ENCODE data around the gene SEC14L2. TPM values are rescaled to one million over a fixed set of nuclear protein-coding genes. Genes with fewer than 3 reads are reported as not detected.

Gene SEC14L2
- polyA plus RNA-seq, 2 donors: 27.2 to 29.1 TPM

DNA sequence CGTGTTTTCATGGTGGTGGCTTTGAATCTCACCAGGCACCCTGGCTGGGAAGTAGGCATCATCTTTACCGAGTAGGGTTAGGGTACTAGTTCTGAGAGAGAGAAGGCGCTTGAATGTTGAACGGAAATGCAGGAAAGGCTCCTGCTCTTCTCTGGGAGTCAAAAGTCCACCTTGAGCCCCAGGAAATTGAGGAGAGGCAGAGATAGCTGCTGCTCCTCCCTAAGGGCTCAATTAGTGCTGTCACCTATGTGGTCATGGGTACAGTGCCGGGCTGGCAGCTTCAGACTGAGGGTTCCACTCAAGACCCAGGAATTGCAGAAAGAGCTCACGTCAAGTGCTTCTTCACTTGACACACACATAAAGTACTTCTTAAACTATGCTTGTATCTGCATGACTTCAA, 38.3 kb upstream of the SEC14L2 start:
- no peaks in the 10 kb centered on the region for H3K27me3 ChIP-seq (ENCODE audit: control insufficient read depth in 1 of 2, insufficient read depth in 2 of 2, low read length in 2 of 2)
- H3K4me1 ChIP-seq (ENCODE audit: control insufficient read depth in 2 of 2, insufficient read depth in 2 of 2, low read length in 1 of 2): peaks cover 0 to 9% of the 10 kb centered on the region in 2 donors
- peaks cover 0 to 2% of the 10 kb centered on the region in 2 donors for H3K36me3 ChIP-seq (ENCODE audit: control insufficient read depth in 2 of 2, insufficient read depth in 2 of 2, low read length in 1 of 2)
- no peak overlapping the region for H3K4me3 ChIP-seq (ENCODE audit: low read depth in 1 of 2, low read length in 2 of 2)
- no peak overlapping the region for H3K27ac ChIP-seq (ENCODE audit: low read depth in 2 of 2, low read length in 1 of 2)
- 91% methylated on average over 6 of the region's 6 CpGs for WGBS, 2 donors
- no peaks in the 10 kb centered on the region for H3K9me3 ChIP-seq (ENCODE audit: control insufficient read depth in 2 of 2, insufficient read depth in 1 of 2, low read depth in 1 of 2, low read length in 1 of 2)

DNA sequence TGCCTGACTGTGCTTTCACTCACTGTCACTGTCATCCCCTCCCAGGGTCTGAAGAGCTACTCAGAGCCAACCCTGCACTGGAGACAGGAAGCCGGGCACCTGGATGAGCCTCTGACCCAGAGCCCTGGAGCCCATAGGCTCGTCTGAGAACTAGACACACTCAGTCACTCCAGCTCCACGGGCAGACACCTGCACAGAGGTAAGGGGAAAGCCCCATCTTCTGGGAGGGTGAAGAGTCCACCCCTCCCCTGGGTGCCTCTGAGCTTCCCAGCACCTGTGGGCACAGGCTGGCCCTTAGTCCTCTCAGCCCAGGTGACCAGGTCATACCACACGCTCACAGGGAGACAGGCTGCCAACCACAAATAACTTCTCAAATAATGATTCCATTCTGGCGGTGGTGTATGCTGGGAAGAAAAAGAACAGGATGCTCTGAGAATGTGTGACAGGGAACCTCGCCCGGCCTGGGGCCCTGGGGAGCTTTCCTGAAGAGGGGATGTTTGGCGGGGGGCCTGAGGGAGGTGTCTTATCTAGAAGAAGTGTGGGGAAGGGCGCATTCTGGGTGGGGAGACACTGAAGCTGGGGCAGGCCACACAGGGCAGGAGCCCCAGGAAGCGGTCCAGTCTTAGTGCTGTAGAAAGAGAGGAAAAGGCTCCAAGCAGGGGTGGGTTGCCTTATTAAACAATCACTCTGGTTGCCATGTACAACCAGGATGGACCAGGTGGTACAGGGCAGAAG, 34.7 kb upstream of the SEC14L2 start:
- Histone ChIP-seq H3K9me3 (ENCODE audit: control insufficient read depth in 2 of 2, insufficient read depth in 1 of 2, low read depth in 1 of 2, low read length in 1 of 2) (no peaks in the 10 kb centered on the region), H3K36me3 (ENCODE audit: control insufficient read depth in 2 of 2, insufficient read depth in 2 of 2, low read length in 1 of 2) (peaks cover 0 to 4% of the 10 kb centered on the region in 2 donors), H3K27ac (ENCODE audit: low read depth in 2 of 2, low read length in 1 of 2) (no peak overlapping the region), H3K27me3 (ENCODE audit: control insufficient read depth in 1 of 2, insufficient read depth in 2 of 2, low read length in 2 of 2) (no peaks in the 10 kb centered on the region), H3K4me3 (ENCODE audit: low read depth in 1 of 2, low read length in 2 of 2) (no peak overlapping the region), H3K4me1 (ENCODE audit: control insufficient read depth in 2 of 2, insufficient read depth in 2 of 2, low read length in 1 of 2) (no peaks in the 10 kb centered on the region)
- WGBS, 2 donors: 88 to 90% methylated on average over 10 of the region's 10 CpGs

DNA sequence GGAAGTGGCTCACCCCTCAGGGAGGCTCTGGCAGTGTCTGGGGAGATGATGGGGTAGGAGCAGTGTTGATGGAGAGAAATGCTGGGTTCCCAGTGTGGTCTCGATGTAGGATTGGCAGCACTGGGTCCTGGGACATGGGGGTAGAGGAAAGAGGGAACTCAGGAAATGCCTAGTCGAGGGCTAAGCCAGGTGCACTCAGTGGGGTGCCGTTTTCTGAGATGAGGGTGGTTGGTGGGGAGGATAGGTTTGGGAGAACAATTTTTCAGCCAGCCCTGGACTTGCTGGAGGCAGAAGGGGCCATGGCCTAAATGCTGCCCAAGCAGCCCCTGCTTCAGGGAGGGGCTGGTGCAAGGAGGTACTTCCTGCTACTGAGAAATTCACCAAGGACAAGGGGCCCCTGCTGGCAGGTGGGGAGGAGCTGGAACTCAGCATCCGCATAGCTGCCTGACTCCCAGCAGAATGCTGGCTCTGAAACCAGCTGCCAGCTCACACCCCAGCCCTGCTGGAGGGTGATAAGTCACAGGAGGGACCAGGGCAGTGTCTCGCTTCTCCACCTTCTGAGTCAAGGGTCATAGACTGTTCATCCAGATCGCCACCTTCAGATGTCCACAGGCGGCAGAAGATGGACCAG, 34.1 kb upstream of the SEC14L2 start:
- Histone ChIP-seq H3K36me3 (ENCODE audit: control insufficient read depth in 2 of 2, insufficient read depth in 2 of 2, low read length in 1 of 2) (peaks cover 0 to 4% of the 10 kb centered on the region in 2 donors), H3K4me3 (ENCODE audit: low read depth in 1 of 2, low read length in 2 of 2) (no peak overlapping the region), H3K27ac (ENCODE audit: low read depth in 2 of 2, low read length in 1 of 2) (no peak overlapping the region), H3K9me3 (ENCODE audit: control insufficient read depth in 2 of 2, insufficient read depth in 1 of 2, low read depth in 1 of 2, low read length in 1 of 2) (no peaks in the 10 kb centered on the region), H3K27me3 (ENCODE audit: control insufficient read depth in 1 of 2, insufficient read depth in 2 of 2, low read length in 2 of 2) (no peaks in the 10 kb centered on the region), H3K4me1 (ENCODE audit: control insufficient read depth in 2 of 2, insufficient read depth in 2 of 2, low read length in 1 of 2) (no peaks in the 10 kb centered on the region)
- WGBS, 2 donors: 78 to 85% methylated on average over 7 of the region's 7 CpGs

DNA sequence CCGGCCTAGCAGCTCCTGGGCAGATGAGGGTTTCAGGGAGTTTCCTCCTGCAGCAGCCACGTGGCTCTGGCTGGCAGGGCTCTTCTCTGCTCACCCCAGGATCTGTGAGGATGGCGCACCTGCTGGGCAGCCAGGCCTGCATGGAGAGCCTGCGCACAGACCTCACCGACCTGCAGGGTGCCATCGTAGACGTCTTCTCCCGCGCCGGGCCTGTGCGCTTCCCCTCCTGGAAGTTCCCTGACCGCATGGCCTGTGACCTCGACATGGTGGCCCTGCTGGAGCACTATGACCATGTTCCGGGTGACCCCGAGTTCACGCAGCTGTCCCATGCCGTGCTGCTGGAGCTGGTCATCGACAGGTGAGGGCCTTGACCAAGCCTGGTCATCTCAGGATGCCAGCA, 30.9 kb upstream of the SEC14L2 start:
- Histone ChIP-seq H3K4me3 (ENCODE audit: low read depth in 1 of 2, low read length in 2 of 2) (no peak overlapping the region), H3K36me3 (ENCODE audit: control insufficient read depth in 2 of 2, insufficient read depth in 2 of 2, low read length in 1 of 2) (peaks cover 0 to 6% of the 10 kb centered on the region in 2 donors), H3K27me3 (ENCODE audit: control insufficient read depth in 1 of 2, insufficient read depth in 2 of 2, low read length in 2 of 2) (no peaks in the 10 kb centered on the region), H3K27ac (ENCODE audit: low read depth in 2 of 2, low read length in 1 of 2) (no peak overlapping the region), H3K4me1 (ENCODE audit: control insufficient read depth in 2 of 2, insufficient read depth in 2 of 2, low read length in 1 of 2) (no peaks in the 10 kb centered on the region), H3K9me3 (ENCODE audit: control insufficient read depth in 2 of 2, insufficient read depth in 1 of 2, low read depth in 1 of 2, low read length in 1 of 2) (no peaks in the 10 kb centered on the region)
- WGBS, 2 donors: 94 to 95% methylated on average over 18 of the region's 18 CpGs

DNA sequence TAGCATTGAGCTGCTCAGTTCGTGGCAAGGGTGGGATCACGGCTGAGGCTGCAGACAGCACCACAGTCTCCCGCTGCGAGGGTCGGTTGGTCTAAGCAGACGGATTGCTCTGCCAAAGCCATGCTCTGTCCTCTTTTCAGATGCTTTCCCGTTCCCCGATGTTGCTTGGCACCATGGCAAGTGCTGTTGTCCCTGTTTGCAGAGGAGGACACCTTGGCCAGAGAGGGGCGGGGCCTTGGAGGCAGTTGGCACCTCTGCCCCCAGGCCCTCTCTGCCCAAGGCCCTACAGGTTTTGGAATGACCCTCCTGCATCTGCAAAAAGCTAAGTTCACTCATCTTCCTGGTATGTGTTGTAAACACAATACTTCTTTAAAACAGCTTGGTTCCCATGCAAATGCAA, 28.4 kb upstream of the SEC14L2 start:
- Histone ChIP-seq H3K36me3 (ENCODE audit: control insufficient read depth in 2 of 2, insufficient read depth in 2 of 2, low read length in 1 of 2) (peaks cover 0 to 6% of the 10 kb centered on the region in 2 donors), H3K4me3 (ENCODE audit: low read depth in 1 of 2, low read length in 2 of 2) (no peak overlapping the region), H3K4me1 (ENCODE audit: control insufficient read depth in 2 of 2, insufficient read depth in 2 of 2, low read length in 1 of 2) (no peaks in the 10 kb centered on the region), H3K9me3 (ENCODE audit: control insufficient read depth in 2 of 2, insufficient read depth in 1 of 2, low read depth in 1 of 2, low read length in 1 of 2) (no peaks in the 10 kb centered on the region), H3K27me3 (ENCODE audit: control insufficient read depth in 1 of 2, insufficient read depth in 2 of 2, low read length in 2 of 2) (no peaks in the 10 kb centered on the region), H3K27ac (ENCODE audit: low read depth in 2 of 2, low read length in 1 of 2) (no peak overlapping the region)
- 85 to 88% methylated on average over 9 of the region's 9 CpGs for WGBS, 2 donors

DNA sequence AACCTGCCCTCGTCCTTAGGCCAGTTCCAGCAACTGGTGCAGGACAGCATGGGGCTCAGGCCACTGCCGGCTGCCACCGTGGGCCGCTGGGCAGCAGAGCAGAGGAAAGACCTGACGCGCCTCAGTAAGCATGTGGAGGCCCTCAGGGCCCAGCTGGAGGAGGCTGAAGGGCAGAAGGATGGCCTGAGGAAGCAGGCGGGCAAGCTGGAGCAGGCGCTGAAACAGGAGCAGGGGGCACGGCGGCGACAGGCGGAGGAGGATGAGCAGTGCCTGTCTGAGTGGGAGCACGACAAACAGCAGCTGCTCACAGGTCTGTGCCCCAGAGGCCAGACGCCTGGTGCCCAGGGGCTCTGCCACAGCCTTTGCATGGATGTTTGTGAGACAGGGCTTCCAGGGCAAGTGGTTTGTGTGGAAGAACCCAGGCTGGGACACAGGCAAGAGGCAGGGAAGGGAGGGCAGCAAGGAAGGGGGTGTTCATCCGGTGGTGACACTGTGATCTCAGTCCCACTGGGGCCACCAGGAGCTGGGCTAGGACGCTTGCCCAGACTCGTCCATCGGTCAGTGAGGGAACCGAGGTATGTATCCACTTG, 26.1 kb upstream of the SEC14L2 start:
- Histone ChIP-seq H3K9me3 (ENCODE audit: control insufficient read depth in 2 of 2, insufficient read depth in 1 of 2, low read depth in 1 of 2, low read length in 1 of 2) (no peaks in the 10 kb centered on the region), H3K4me1 (ENCODE audit: control insufficient read depth in 2 of 2, insufficient read depth in 2 of 2, low read length in 1 of 2) (no peaks in the 10 kb centered on the region), H3K36me3 (ENCODE audit: control insufficient read depth in 2 of 2, insufficient read depth in 2 of 2, low read length in 1 of 2) (peaks cover 0 to 6% of the 10 kb centered on the region in 2 donors), H3K27ac (ENCODE audit: low read depth in 2 of 2, low read length in 1 of 2) (no peak overlapping the region), H3K27me3 (ENCODE audit: control insufficient read depth in 1 of 2, insufficient read depth in 2 of 2, low read length in 2 of 2) (no peaks in the 10 kb centered on the region), H3K4me3 (ENCODE audit: low read depth in 1 of 2, low read length in 2 of 2) (no peak overlapping the region)
- 83% methylated on average over 19 of the region's 19 CpGs for WGBS, 2 donors

DNA sequence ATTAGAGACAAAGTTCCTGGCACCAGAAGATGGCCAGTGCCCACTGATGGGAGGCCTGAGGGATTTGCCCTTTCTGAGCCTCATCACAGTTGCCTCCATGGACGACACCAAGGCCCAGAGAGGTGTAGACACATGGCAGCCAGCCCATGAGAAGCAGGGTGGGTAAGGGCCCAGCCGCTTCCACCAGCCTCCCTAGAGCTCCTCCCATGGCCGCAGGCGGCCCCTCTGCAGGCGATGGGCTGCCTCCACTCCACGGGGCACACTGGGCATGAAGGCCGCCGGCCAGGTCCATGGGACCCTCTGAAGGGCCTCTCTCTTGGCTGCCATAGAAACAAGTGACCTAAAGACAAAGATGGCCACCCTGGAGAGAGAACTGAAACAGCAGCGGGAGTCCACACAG, 25.5 kb upstream of the SEC14L2 start:
- Histone ChIP-seq H3K27me3 (ENCODE audit: control insufficient read depth in 1 of 2, insufficient read depth in 2 of 2, low read length in 2 of 2) (no peaks in the 10 kb centered on the region), H3K9me3 (ENCODE audit: control insufficient read depth in 2 of 2, insufficient read depth in 1 of 2, low read depth in 1 of 2, low read length in 1 of 2) (no peaks in the 10 kb centered on the region), H3K4me3 (ENCODE audit: low read depth in 1 of 2, low read length in 2 of 2) (no peak overlapping the region), H3K4me1 (ENCODE audit: control insufficient read depth in 2 of 2, insufficient read depth in 2 of 2, low read length in 1 of 2) (no peaks in the 10 kb centered on the region), H3K36me3 (ENCODE audit: control insufficient read depth in 2 of 2, insufficient read depth in 2 of 2, low read length in 1 of 2) (peaks cover 0 to 2% of the 10 kb centered on the region in 2 donors), H3K27ac (ENCODE audit: low read depth in 2 of 2, low read length in 1 of 2) (no peak overlapping the region)
- WGBS, 2 donors: 94 to 98% methylated on average over 9 of the region's 9 CpGs

DNA sequence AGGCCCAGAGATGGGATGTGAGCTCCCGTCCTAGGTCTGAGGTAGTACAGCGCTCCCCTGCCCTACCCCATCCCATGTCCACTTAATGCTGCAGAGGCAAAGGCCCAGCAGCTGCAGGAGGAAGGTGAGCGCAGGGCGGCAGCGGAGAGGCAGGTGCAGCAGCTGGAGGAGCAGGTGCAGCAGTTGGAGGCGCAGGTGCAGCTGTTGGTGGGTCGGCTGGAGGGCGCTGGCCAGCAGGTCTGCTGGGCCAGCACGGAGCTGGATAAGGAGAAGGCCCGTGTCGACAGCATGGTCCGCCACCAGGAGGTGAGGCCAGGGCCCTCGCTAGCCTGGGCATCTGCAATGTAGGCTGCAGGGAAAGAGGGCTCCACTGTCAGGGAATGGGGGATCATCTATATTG, 24.8 kb upstream of the SEC14L2 start:
- H3K4me1 ChIP-seq (ENCODE audit: control insufficient read depth in 2 of 2, insufficient read depth in 2 of 2, low read length in 1 of 2): no peaks in the 10 kb centered on the region
- no peaks in the 10 kb centered on the region for H3K9me3 ChIP-seq (ENCODE audit: control insufficient read depth in 2 of 2, insufficient read depth in 1 of 2, low read depth in 1 of 2, low read length in 1 of 2)
- no peaks in the 10 kb centered on the region for H3K27me3 ChIP-seq (ENCODE audit: control insufficient read depth in 1 of 2, insufficient read depth in 2 of 2, low read length in 2 of 2)
- WGBS, 2 donors: 84 to 85% methylated on average over 13 of the region's 13 CpGs
- no peak overlapping the region for H3K27ac ChIP-seq (ENCODE audit: low read depth in 2 of 2, low read length in 1 of 2)
- peaks cover 0 to 2% of the 10 kb centered on the region in 2 donors for H3K36me3 ChIP-seq (ENCODE audit: control insufficient read depth in 2 of 2, insufficient read depth in 2 of 2, low read length in 1 of 2)
- no peak overlapping the region for H3K4me3 ChIP-seq (ENCODE audit: low read depth in 1 of 2, low read length in 2 of 2)

DNA sequence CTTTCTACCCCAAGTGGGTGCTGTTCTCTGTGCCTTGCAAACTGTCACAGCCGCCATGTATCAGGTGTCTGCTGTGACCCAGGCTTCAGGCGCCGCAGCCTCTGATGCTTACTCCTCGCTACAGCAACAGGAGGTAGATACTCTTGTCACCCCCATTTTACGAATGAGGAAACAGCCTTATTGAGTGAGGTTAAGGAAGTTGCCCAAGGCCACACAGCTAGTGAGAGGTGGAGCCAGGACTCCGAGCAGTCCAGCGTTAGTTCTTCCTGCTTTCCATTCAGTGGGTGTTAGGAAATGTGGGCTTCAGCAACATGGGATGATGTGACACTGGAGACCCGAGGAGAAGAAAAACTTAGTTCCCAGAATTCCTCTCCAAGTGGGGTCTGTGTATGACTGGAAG, 23.9 kb upstream of the SEC14L2 start:
- Histone ChIP-seq H3K4me1 (ENCODE audit: control insufficient read depth in 2 of 2, insufficient read depth in 2 of 2, low read length in 1 of 2) (no peaks in the 10 kb centered on the region), H3K27me3 (ENCODE audit: control insufficient read depth in 1 of 2, insufficient read depth in 2 of 2, low read length in 2 of 2) (no peaks in the 10 kb centered on the region), H3K9me3 (ENCODE audit: control insufficient read depth in 2 of 2, insufficient read depth in 1 of 2, low read depth in 1 of 2, low read length in 1 of 2) (no peaks in the 10 kb centered on the region), H3K36me3 (ENCODE audit: control insufficient read depth in 2 of 2, insufficient read depth in 2 of 2, low read length in 1 of 2) (peaks cover 0 to 7% of the 10 kb centered on the region in 2 donors), H3K27ac (ENCODE audit: low read depth in 2 of 2, low read length in 1 of 2) (no peak overlapping the region), H3K4me3 (ENCODE audit: low read depth in 1 of 2, low read length in 2 of 2) (no peak overlapping the region)
- WGBS, 2 donors: 65 to 67% methylated on average over 8 of the region's 8 CpGs
